Nephron progenitor cell (in vitro differentiated cells): ENCODE measurements around the gene CEP112.

Experiments
- DNase-seq: peaks from one replicate; pipeline ENCODE4 v3.0.0; 2021
- H3K27ac Mint-ChIP-seq: 2 replicates; pipeline ENCODE4 v1.8.0; 2021; ENCODE audit warnings: mild to moderate bottlenecking, moderate library complexity, mixed read lengths
- H3K27me3 Mint-ChIP-seq: 2 replicates; pipeline ENCODE4 v1.8.0; 2021; ENCODE audit warnings: mild to moderate bottlenecking, low read depth, mixed read lengths; ENCODE audit not compliant: poor library complexity
- H3K36me3 Mint-ChIP-seq: 2 replicates; pipeline ENCODE4 v1.8.0; 2021; ENCODE audit warnings: low read depth, mixed read lengths
- H3K4me1 Mint-ChIP-seq: 2 replicates; pipeline ENCODE4 v1.8.0; 2021; ENCODE audit warnings: mixed read lengths
- H3K4me3 Mint-ChIP-seq: 2 replicates; pipeline ENCODE4 v1.8.0; 2021; ENCODE audit warnings: mild to moderate bottlenecking, moderate library complexity, mixed read lengths
- H3K9me3 Mint-ChIP-seq: 2 replicates; pipeline ENCODE4 v1.8.0; 2021; ENCODE audit warnings: mild to moderate bottlenecking, moderate library complexity, mixed read lengths
- CTCF ChIP-seq: fragments of 200-600 bp; sonication (generic); IDR thresholded peaks from 2 replicates; pipeline ENCODE4 v1.5.0; 2021; ENCODE audit warnings: antibody characterized with exemption

Gene CEP112

GRCh38 chr17:65627891-65628643 is 563.9 kb downstream of the CEP112 start:
- H3K36me3 Mint-ChIP-seq = peaks cover 25% of the 10 kb centered on the region
- no peaks in the 10 kb centered on the region for H3K27me3 Mint-ChIP-seq
- H3K9me3 Mint-ChIP-seq = peaks cover 7% of the 10 kb centered on the region
- no peak overlapping the region for H3K27ac Mint-ChIP-seq
- no peak for TF ChIP-seq CTCF
- peak; percentile 26 for DNase-seq
- peaks cover 35% of the 10 kb centered on the region for H3K4me1 Mint-ChIP-seq
- H3K4me3 Mint-ChIP-seq = peak overlapping the region; percentile 18

DNA sequence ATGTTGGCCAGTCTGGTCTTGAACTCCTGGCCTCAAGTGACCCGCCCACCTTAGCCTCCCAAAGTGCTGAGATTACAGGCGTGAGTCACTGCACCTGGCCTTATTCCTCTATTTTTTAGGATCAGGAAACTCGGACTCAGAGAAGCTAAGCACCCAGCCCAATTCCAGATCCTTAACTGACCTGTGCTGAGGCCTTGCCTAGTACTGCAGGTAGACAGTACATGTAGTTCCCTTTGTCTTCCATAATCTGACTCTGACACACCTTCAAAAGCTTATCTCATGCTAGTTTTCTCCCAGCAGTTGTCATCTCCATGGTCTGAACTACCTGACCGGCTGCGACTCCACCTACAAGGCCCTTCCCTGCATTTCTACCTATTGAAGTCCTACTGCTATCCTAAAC is 564.8 kb downstream of the CEP112 start:
- Mint-ChIP-seq H3K27me3 (peaks cover under 1% of the 10 kb centered on the region), H3K36me3 (peaks cover 17% of the 10 kb centered on the region), H3K4me3 (no peak overlapping the region), H3K9me3 (peaks cover 4% of the 10 kb centered on the region), H3K27ac (no peak overlapping the region), H3K4me1 (peaks cover 35% of the 10 kb centered on the region)
- DNase-seq = no peak
- no peak for TF ChIP-seq CTCF

DNA sequence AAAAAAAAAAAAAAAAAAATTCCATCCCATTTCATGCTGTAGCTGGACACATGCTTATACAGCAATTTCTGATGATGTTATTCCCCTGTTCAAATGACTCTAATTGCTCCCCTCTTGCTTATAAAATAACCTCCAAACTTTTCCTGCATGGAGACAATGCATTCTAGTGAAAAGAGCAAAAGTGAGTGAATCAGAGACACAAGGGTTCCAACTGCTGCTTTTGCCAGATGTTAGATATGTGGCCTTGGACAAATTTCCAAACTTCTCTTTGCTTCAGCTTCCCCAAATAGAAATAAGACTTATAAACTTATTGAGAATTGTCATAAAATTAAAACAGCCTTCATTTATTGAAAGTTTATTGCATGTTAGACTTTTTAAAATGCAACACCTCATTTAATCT is 565.5 kb downstream of the CEP112 start:
- TF ChIP-seq CTCF = no peak
- no peak overlapping the region for H3K4me3 Mint-ChIP-seq
- no peak overlapping the region for H3K27ac Mint-ChIP-seq
- peaks cover 4% of the 10 kb centered on the region for H3K9me3 Mint-ChIP-seq
- H3K27me3 Mint-ChIP-seq = peaks cover 4% of the 10 kb centered on the region
- H3K4me1 Mint-ChIP-seq = peaks cover 35% of the 10 kb centered on the region
- no peak for DNase-seq
- peaks cover 17% of the 10 kb centered on the region for H3K36me3 Mint-ChIP-seq

DNA sequence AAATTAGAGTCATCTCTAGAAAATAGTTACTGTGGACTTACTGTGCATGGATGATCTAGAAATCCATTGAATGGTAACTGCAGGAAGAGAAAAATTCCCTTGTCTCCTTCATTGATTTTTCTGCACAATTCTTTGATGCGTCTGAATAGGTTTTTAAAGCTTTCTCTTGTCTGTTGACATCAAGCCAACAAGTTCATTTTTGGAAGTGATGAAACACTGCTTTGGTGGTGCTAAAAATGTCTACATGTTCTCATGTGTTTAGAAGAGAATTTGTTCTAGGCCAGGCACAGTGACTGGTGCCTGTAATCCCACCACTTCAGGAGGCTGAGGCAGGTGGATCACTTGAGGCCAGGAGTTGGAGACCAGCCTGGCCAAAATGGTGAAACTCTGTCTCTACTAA is 573.4 kb downstream of the CEP112 start:
- no peak for DNase-seq
- peaks cover 6% of the 10 kb centered on the region for H3K27me3 Mint-ChIP-seq
- no peak overlapping the region for H3K27ac Mint-ChIP-seq
- TF ChIP-seq CTCF = no peak
- H3K4me1 Mint-ChIP-seq = no peaks in the 10 kb centered on the region
- peaks cover 8% of the 10 kb centered on the region for H3K36me3 Mint-ChIP-seq
- peaks cover 2% of the 10 kb centered on the region for H3K9me3 Mint-ChIP-seq
- no peak overlapping the region for H3K4me3 Mint-ChIP-seq

DNA sequence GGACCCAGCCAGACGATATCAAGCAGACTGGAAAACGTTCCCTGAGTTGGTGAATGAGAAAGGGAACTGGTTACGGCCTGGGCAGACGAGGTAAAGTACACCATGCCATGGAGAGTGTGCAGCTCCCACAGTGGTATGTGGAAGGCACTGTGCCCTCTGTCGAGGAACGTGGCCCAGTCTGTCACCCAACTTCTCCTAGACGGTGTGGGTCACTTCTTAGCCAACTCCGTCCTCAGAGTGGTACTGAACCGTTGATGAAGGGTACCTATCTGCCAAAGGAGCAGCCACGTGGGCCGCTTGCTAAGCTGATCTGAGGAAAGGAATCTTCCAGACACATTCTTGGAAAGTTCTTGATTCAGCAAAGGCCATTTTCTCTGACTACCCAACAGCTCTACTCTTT is 574.4 kb downstream of the CEP112 start:
- Mint-ChIP-seq H3K9me3 (no peaks in the 10 kb centered on the region), H3K4me1 (no peaks in the 10 kb centered on the region), H3K4me3 (no peak overlapping the region), H3K27ac (no peak overlapping the region), H3K27me3 (peaks cover 6% of the 10 kb centered on the region), H3K36me3 (peaks cover 6% of the 10 kb centered on the region)
- TF ChIP-seq CTCF = no peak
- no peak for DNase-seq

DNA sequence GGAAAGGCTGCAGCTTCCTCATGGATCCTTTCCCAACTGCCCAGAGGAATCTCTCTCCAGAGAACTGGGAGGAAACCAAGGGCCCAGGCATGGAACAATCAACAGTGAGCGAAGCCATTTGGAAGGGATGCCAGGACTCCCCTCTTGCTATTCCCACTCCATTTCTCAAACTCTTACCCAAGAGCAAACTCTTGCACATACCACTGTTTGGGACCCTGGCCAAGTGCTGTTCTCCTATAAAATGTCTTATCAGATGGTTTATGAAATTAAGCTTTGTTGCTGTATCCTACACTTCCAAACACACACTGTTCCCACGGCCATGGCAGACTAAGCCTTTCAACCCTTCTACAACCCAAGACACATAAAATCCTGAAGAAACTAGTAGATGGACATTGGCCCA is 582.2 kb downstream of the CEP112 start:
- peaks cover 15% of the 10 kb centered on the region for H3K4me1 Mint-ChIP-seq
- H3K27me3 Mint-ChIP-seq = peaks cover 7% of the 10 kb centered on the region
- no peak for DNase-seq
- no peaks in the 10 kb centered on the region for H3K36me3 Mint-ChIP-seq
- H3K4me3 Mint-ChIP-seq = no peak overlapping the region
- TF ChIP-seq CTCF = no peak
- H3K9me3 Mint-ChIP-seq = no peaks in the 10 kb centered on the region
- no peak overlapping the region for H3K27ac Mint-ChIP-seq
